HepG2 (cell line): ENCODE data around the gene CHRD. TPM values are rescaled to one million over a fixed set of nuclear protein-coding genes. Genes with fewer than 3 reads are reported as not detected.

Experiments
- CHCHD3 ChIP-seq: sonication (generic); formaldehyde crosslinking; IDR thresholded peaks from 2 replicates; pipeline ENCODE4 v1.8.0; 2022; ENCODE audit warnings: mild to moderate bottlenecking, missing genetic modification reagents, moderate library complexity
- CHD4 ChIP-seq: fragments of 200-600 bp; sonication (generic); IDR thresholded peaks from 2 replicates; pipeline ENCODE4 v1.7.0; 2017; ENCODE audit warnings: mild to moderate bottlenecking, low read length, borderline replicate concordance
- EED ChIP-seq: sonication (generic); formaldehyde crosslinking; IDR thresholded peaks from 2 replicates; pipeline ENCODE4 v1.5.0; 2020; ENCODE audit warnings: mild to moderate bottlenecking, missing genetic modification reagents
- HCFC1 ChIP-seq: fragments of 150-350 bp; IDR thresholded peaks from 2 replicates; pipeline ENCODE4 v1.6.1; 2014; ENCODE audit warnings: low read depth, low read length
- HNRNPLL ChIP-seq: fragments of 200-400 bp; formaldehyde crosslinking; IDR thresholded peaks from 2 replicates; pipeline ENCODE4 v1.6.1; 2017; ENCODE audit warnings: mild to moderate bottlenecking, low read depth, low read length; ENCODE audit not compliant: poor library complexity, severe bottlenecking
- HOXA3 ChIP-seq: sonication (generic); formaldehyde crosslinking; IDR thresholded peaks from 2 replicates; pipeline ENCODE4 v1.5.0; 2020; ENCODE audit warnings: missing genetic modification reagents
- KLF12 ChIP-seq: sonication (generic); formaldehyde crosslinking; IDR thresholded peaks from 2 replicates; pipeline ENCODE4 v1.4.0; 2020; ENCODE audit warnings: missing genetic modification reagents, borderline replicate concordance
- PHB2 ChIP-seq: fragments of 450-650 bp; IDR thresholded peaks from 2 replicates; pipeline ENCODE4 v1.6.1; 2018; ENCODE audit not compliant: partially characterized antibody
- PHF21A ChIP-seq: sonication (generic); formaldehyde crosslinking; IDR thresholded peaks from 2 replicates; pipeline ENCODE4 v1.5.0; 2020; ENCODE audit warnings: mild to moderate bottlenecking, missing genetic modification reagents
- POGZ ChIP-seq: sonication (generic); formaldehyde crosslinking; IDR thresholded peaks from 2 replicates; pipeline ENCODE4 v1.4.0; 2020; ENCODE audit warnings: mild to moderate bottlenecking, missing genetic modification reagents
- SKIL ChIP-seq: sonication (generic); formaldehyde crosslinking; IDR thresholded peaks from 2 replicates; pipeline ENCODE4 v1.8.0; 2022; ENCODE audit warnings: missing genetic modification reagents, mild to moderate bottlenecking, moderate library complexity, borderline replicate concordance
- SMARCC2 ChIP-seq: fragments of 450-650 bp; IDR thresholded peaks from 2 replicates; pipeline ENCODE4 v1.6.1; 2017; ENCODE audit warnings: antibody characterized with exemption, mild to moderate bottlenecking
- SUZ12 ChIP-seq: fragments of 150-350 bp; IDR thresholded peaks from 2 replicates; pipeline ENCODE4 v1.6.1; 2014; ENCODE audit warnings: low read depth, low read length
- ZBTB34 ChIP-seq: sonication (generic); formaldehyde crosslinking; IDR thresholded peaks from 2 replicates; pipeline ENCODE4 v1.8.0; 2022; ENCODE audit warnings: mild to moderate bottlenecking, missing genetic modification reagents
- ZBTB38 ChIP-seq: sonication (generic); formaldehyde crosslinking; IDR thresholded peaks from 2 replicates; pipeline ENCODE4 v1.5.1; 2020; ENCODE audit warnings: mild to moderate bottlenecking, missing genetic modification reagents
- ZFAT ChIP-seq: sonication (generic); formaldehyde crosslinking; conservative IDR thresholded peaks from 2 replicates; pipeline ENCODE4 v1.8.1; 2023; ENCODE audit warnings: missing genetic modification reagents, inconsistent platforms
- ZFP36L1 ChIP-seq: sonication (generic); formaldehyde crosslinking; IDR thresholded peaks from 2 replicates; pipeline ENCODE4 v1.8.0; 2022; ENCODE audit warnings: mild to moderate bottlenecking, missing genetic modification reagents, moderate library complexity
- ZFP62 ChIP-seq: sonication (generic); formaldehyde crosslinking; IDR thresholded peaks from 2 replicates; pipeline ENCODE4 v1.4.0; 2020; ENCODE audit warnings: missing genetic modification reagents
- ZMAT3 ChIP-seq: sonication (generic); formaldehyde crosslinking; conservative IDR thresholded peaks from 2 replicates; pipeline ENCODE4 v1.7.0; 2021; ENCODE audit warnings: missing genetic modification reagents
- ZNF232 ChIP-seq: sonication (generic); formaldehyde crosslinking; IDR thresholded peaks from 2 replicates; pipeline ENCODE4 v1.4.0; 2020; ENCODE audit warnings: missing genetic modification reagents, borderline replicate concordance
- ZNF282 ChIP-seq: fragments of 450-650 bp; IDR thresholded peaks from 2 replicates; pipeline ENCODE4 v1.6.1; 2018; ENCODE audit not compliant: partially characterized antibody
- ZNF296 ChIP-seq: sonication (generic); formaldehyde crosslinking; conservative IDR thresholded peaks from 2 replicates; pipeline ENCODE4 v1.5.0; 2020; ENCODE audit warnings: mild to moderate bottlenecking, missing genetic modification reagents
- ZNF510 ChIP-seq: sonication (generic); formaldehyde crosslinking; IDR thresholded peaks from 2 replicates; pipeline ENCODE4 v1.4.0; 2020; ENCODE audit warnings: low read depth, mild to moderate bottlenecking, missing genetic modification reagents
- ZNF841 ChIP-seq: sonication (generic); formaldehyde crosslinking; IDR thresholded peaks from 2 replicates; pipeline ENCODE4 v1.8.1; 2023; ENCODE audit warnings: missing genetic modification reagents, borderline replicate concordance
- polyA plus RNA-seq, 8 experiments: library from polyadenylated mRNA; depleted of rRNA in 3 of 8; stranded (reverse) in 7 of 8; unstranded in 1 of 8; fragments of >200 nt; fragmentation: Illumina TruSeq in 4 of 8; extraction: Trizol in 4 of 8; gene quantifications; 2 replicates each; pipeline versions ENCODE4 v1.2.1 to v1.2.3, GENCODE V29; 2011 to 2016; ENCODE audit warnings: low read depth in 4 of 8, missing spikeins in 1 of 8, mixed read lengths in 1 of 8; ENCODE audit not compliant: insufficient read depth in 1 of 8
- total RNA-seq, 5 experiments: library from RNA; depleted of rRNA; stranded (reverse); fragments of >200 nt; fragmentation: Illumina TruSeq; extraction: Trizol; gene quantifications; 2 replicates each; pipeline ENCODE4 v1.2.3, GENCODE V29; 2016; ENCODE audit warnings: low read depth in 1 of 5

CHRD gene
- total and polyA plus RNA-seq, 2 of the 13 experiments (the other 11 are each of a cell fraction or from before 2014, with no cell fraction given), result 22.2 to 35.2 TPM

DNA sequence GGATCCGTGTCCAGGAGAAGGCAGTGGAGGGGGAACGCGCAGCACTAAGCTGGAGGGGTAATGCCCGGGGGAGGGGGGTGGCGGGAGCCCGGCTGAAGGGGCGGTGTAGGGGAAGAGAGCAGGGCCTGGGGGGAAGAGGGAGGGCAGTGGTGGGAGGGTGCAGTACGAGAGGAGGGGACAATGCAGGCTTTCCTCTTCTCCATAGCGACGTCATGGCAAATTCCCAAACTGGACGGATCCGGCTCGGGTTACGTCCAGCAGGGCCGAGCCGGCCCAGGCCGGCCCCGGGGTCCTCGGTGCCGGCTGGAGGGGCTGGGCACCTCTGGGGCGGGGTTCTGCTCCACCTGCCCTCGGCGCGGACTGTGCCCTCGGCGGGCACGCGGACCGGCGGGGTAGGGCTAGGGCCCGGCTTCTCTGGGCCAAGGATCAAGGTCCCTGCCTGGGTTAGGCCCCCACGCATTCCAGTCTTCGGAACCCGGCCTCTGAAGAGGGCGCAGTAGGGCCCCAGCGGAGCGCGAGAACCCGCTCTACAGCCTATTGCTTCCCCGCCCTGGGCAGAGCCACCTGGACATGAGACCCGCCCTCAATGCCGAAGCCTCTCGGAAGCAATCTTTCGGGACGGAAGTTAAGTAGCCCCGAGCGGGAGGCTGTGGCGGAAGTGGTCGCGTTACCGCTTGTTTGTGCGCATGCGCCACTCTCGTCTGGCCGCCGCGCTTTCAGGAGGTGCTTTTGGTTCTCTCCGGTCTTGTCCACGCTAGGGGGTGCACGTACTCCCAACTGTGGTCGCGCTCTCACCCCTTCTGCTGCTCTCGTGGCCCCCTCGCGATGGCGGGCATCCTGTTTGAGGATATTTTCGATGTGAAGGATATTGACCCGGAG lies 16.9 kb upstream of the CHRD start (continued):
- TF ChIP-seq CHCHD3 (CRISPR knock-in tag) (no peak), ZNF282 (no peak), HCFC1 (peak; percentile 72), ZMAT3 (peak; percentile 75; the same call in 1 of the 2 replicates), CHD4 (no peak), ZNF841 (CRISPR knock-in tag) (peak; percentile 60; the same call in 1 of the 2 replicates), SMARCC2 (no peak), SKIL (CRISPR knock-in tag) (0 out of 2 replicates have a peak, but pooled peaks have one; percentile 10), PHB2 (no peak), EED (no peak), ZNF510 (CRISPR knock-in tag) (peak; percentile 90), HNRNPLL (peak; percentile 63), POGZ (CRISPR knock-in tag) (peak; percentile 76), ZBTB38 (0 out of 2 replicates have a peak, but pooled peaks have one; percentile 9), PHF21A (peak; percentile 95), ZFP36L1 (CRISPR knock-in tag) (peak; percentile 88; the same call in 1 of the 2 replicates), HOXA3 (CRISPR knock-in tag) (peak; percentile 87), SUZ12 (no peak), ZBTB34 (CRISPR knock-in tag) (peak; percentile 62; the same call in 1 of the 2 replicates), ZNF232 (no peak), ZFP62 (CRISPR knock-in tag) (no peak), ZNF296 (CRISPR knock-in tag) (no peak; the same call in 1 of the 2 replicates), ZFAT (CRISPR knock-in tag) (no peak), KLF12 (CRISPR knock-in tag) (peak; percentile 75; the same call in 1 of the 2 replicates)
